ENCODE results near the gene CDR2.

CDR2 gene

DNA sequence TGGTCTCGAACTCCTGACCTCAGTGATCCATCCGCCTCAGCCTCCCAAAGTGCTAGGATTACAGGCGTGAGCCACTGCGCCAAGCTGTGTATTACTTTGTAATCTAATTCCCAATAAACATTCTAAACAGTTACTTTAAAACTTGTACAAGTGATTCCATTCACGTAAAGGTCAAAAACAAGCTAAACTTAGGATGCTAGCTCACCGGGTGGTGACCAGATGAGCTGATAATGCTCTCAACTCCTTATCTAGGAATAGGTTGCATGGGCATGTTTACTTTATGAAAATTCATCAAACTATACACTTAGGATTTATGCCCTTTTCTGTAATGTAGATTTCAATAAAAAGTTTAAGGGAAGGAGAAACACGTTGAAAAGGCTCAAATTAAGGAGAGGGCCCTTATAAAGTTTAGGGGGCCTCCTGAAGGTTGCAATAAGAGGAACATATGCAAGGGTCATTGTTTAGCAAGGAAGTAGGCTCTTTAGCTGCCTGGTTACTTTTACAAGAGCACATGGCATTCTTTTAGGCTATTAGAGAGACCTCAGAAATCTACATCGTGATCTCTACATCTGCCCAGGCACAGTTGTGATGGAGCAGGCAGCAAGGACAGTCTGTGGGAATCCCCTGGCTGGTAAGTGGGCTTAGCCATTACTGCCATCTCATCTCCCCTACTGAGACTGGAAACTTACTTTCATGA, 13.3 kb downstream of the CDR2 start:
- Histone ChIP-seq H3K36me3 (peaks cover 36% of the 10 kb centered on the region), H3K27me3 (ENCODE audit: insufficient read depth, low read depth, severe bottlenecking) (no peaks in the 10 kb centered on the region), H3K9me3 (ENCODE audit: severe bottlenecking) (no peaks in the 10 kb centered on the region), H3K4me3 (ENCODE audit: low read depth, low read length) (no peak overlapping the region), H3K27ac (no peak overlapping the region)
- DNase-seq: no peak
- TF ChIP-seq, protein P1, sequence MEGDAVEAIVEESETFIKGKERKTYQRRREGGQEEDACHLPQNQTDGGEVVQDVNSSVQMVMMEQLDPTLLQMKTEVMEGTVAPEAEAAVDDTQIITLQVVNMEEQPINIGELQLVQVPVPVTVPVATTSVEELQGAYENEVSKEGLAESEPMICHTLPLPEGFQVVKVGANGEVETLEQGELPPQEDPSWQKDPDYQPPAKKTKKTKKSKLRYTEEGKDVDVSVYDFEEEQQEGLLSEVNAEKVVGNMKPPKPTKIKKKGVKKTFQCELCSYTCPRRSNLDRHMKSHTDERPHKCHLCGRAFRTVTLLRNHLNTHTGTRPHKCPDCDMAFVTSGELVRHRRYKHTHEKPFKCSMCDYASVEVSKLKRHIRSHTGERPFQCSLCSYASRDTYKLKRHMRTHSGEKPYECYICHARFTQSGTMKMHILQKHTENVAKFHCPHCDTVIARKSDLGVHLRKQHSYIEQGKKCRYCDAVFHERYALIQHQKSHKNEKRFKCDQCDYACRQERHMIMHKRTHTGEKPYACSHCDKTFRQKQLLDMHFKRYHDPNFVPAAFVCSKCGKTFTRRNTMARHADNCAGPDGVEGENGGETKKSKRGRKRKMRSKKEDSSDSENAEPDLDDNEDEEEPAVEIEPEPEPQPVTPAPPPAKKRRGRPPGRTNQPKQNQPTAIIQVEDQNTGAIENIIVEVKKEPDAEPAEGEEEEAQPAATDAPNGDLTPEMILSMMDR (IDR thresholded peaks at IDR 0.05; ENCODE audit: low read depth, low read length): no peak

DNA sequence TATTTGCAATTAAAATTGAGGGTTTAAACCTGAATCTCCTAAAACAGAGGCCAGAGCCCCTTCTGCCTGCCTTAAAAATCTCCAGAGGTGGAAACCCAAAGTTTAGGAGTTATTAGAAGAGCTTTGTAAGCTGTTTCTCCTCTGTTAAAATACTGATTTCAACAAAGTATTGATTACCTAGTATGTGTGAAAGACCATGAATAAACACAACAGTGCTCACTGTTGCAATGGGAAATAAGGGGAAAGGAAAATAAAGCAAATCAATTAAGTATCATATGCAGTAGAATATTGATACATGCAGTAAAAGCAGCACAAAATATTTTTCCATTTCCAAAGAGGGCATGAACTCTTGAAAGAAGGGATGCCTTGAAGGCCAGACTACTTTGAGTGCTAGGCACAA, 14.7 kb downstream of the CDR2 start:
- no peak overlapping the region for H3K4me3 ChIP-seq (ENCODE audit: low read depth, low read length)
- no peaks in the 10 kb centered on the region for H3K27me3 ChIP-seq (ENCODE audit: insufficient read depth, low read depth, severe bottlenecking)
- no peak overlapping the region for H3K27ac ChIP-seq
- H3K36me3 ChIP-seq: peaks cover 34% of the 10 kb centered on the region
- no peak for DNase-seq
- H3K9me3 ChIP-seq (ENCODE audit: severe bottlenecking): no peaks in the 10 kb centered on the region
- TF ChIP-seq, protein P1 (IDR thresholded peaks at IDR 0.05; ENCODE audit: low read depth, low read length): no peak

DNA sequence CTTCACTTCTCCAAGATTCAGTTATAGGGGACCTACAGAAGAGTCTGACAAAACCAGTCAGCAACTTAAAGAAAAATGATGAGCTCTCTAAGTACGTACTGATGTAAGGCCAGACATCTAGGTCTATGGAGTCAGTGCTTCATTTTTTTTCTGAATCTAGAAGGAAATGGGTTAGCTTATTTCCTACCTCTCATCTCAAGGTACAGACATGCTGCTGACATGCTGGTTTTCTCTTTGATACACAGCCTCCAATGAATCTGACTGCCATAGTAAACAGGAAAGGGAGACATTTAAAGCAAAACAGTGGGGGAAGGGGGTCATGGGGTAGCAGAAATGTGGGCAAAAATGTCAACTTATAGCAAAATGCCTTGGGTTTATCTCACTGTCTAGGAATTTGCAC, 16.4 kb downstream of the CDR2 start:
- DNase-seq: no peak
- H3K27me3 ChIP-seq (ENCODE audit: insufficient read depth, low read depth, severe bottlenecking): no peaks in the 10 kb centered on the region
- H3K36me3 ChIP-seq: peaks cover 25% of the 10 kb centered on the region
- no peak overlapping the region for H3K27ac ChIP-seq
- TF ChIP-seq, protein P1 (IDR thresholded peaks at IDR 0.05; ENCODE audit: low read depth, low read length): no peak
- no peaks in the 10 kb centered on the region for H3K9me3 ChIP-seq (ENCODE audit: severe bottlenecking)
- no peak overlapping the region for H3K4me3 ChIP-seq (ENCODE audit: low read depth, low read length)

DNA sequence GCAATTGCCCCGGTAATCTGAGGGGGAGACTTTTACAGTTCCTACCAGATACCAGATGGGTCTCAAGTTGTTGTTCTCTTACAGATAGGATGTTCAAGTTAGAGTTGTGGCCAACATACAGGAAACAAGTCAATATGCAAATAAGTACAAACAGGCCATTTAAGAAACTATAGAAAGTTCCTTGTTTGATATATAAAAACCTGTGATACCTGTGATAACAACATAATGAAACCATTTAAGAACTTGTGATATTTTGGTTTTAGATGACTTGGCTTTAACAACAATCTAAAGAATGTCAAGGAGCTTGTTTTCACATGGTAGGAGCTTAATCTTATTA, 16.8 kb downstream of the CDR2 start:
- H3K36me3 ChIP-seq: peaks cover 23% of the 10 kb centered on the region
- no peaks in the 10 kb centered on the region for H3K9me3 ChIP-seq (ENCODE audit: severe bottlenecking)
- no peaks in the 10 kb centered on the region for H3K27me3 ChIP-seq (ENCODE audit: insufficient read depth, low read depth, severe bottlenecking)
- DNase-seq: no peak
- H3K4me3 ChIP-seq (ENCODE audit: low read depth, low read length): no peak overlapping the region
- TF ChIP-seq, protein P1 (IDR thresholded peaks at IDR 0.05; ENCODE audit: low read depth, low read length): no peak
- H3K27ac ChIP-seq: no peak overlapping the region

DNA sequence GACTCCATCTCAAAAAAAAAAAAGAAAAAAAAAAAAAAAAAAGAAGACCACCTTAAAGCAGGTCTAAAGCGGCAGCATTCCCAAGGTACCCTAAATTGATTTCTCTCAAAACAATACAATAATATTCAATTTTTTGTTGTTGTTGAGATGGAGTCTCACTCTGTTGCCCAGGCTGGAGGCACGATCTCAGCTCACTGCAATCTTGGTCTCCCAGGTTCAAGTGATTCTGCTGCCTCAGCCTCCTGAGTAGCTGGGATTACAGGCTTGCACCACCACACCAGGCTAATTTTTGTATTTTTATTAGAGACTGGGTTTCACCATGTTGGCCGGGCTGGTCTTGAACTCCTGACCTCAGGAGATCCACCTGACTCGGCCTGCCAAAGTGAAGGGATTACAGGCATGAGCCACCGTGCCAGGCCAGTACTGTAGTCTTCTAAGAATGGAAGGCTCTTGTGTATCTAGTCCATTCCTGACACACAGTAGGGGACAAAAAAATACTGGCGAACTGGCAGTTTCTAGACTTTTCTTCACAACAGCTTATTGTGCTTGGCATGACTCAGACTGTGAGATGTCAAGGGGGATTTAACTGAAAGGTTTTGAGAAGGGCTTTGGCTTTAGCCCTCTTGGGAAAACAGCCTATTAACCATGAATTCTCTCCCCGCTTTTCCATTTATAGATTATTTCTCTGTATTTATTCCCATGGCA, 17.3 kb downstream of the CDR2 start:
- TF ChIP-seq, protein P1 (IDR thresholded peaks at IDR 0.05; ENCODE audit: low read depth, low read length): no peak
- no peak for DNase-seq

More for the DNA sequence above, 17.3 kb downstream of the CDR2 start:
- Histone ChIP-seq H3K27me3 (ENCODE audit: insufficient read depth, low read depth, severe bottlenecking) (no peaks in the 10 kb centered on the region), H3K27ac (no peak overlapping the region), H3K4me3 (ENCODE audit: low read depth, low read length) (no peak overlapping the region), H3K36me3 (peaks cover 18% of the 10 kb centered on the region), H3K9me3 (ENCODE audit: severe bottlenecking) (no peaks in the 10 kb centered on the region)
